PC-3 (cell line): ENCODE measurements around the gene MED8. TPM values are rescaled to one million over a fixed set of nuclear protein-coding genes. Genes with fewer than 3 reads are reported as not detected.

Source experiments
- ATAC-seq: fragments of 200-7000 bp; cut with Tn5 transposase; 2 replicates; pipeline ENCODE4 v1.9.1; 2020; ENCODE audit warnings: mild to moderate bottlenecking, moderate library complexity
- BruUV-seq: library from RNA; stranded (reverse); fragments of 400-500 nt; replicated peaks from 2 replicates; lab custom pipeline; 2021; lab: Mats Ljungman, UMichigan
- CTCF ChIA-PET: fragments of 300-600 bp; sonication (Branson Sonifier 250); formaldehyde crosslinking; loops from one replicate; lab custom pipeline; 2022; ENCODE audit warnings: antibody characterized with exemption; lab: Charles Lee
- POLR2A ChIA-PET: fragments of 300-600 bp; sonication (Branson Sonifier 250); formaldehyde crosslinking; loops from one replicate; lab custom pipeline; 2022; ENCODE audit warnings: antibody characterized with exemption; ENCODE audit not compliant: unreplicated experiment; lab: Charles Lee
- DNase-seq: peaks from one replicate; pipeline ENCODE4 v3.0.0-alpha.2; 2015
- H2AFZ ChIP-seq: fragments of 300-600 bp; sonication (generic); 2 replicates; pipeline ENCODE4 v1.6.0; 2016; ENCODE audit warnings: antibody characterized with exemption, low read length
- H3F3A ChIP-seq: fragments of 300-600 bp; sonication (generic); one replicate; pipeline ENCODE4 v1.6.0; 2017; ENCODE audit warnings: antibody characterized with exemption, low read length, control low read depth, mild to moderate bottlenecking; ENCODE audit not compliant: unreplicated experiment
- H3K27ac ChIP-seq: fragments of 300-600 bp; sonication (generic); 2 replicates; pipeline ENCODE4 v1.5.1; 2016; ENCODE audit warnings: mild to moderate bottlenecking, low read length
- H3K27me3 ChIP-seq: fragments of 300-600 bp; sonication (generic); 2 replicates; pipeline ENCODE4 v1.6.1; 2016; ENCODE audit warnings: low read length, mixed read lengths
- H3K36me3 ChIP-seq: fragments of 300-600 bp; sonication (generic); 2 replicates; pipeline ENCODE4 v1.6.1; 2016; ENCODE audit warnings: low read depth, mixed run types, low read length, mixed read lengths
- H3K4me1 ChIP-seq: fragments of 300-600 bp; sonication (generic); 2 replicates; pipeline ENCODE4 v1.5.1; 2016; ENCODE audit warnings: low read length; ENCODE audit not compliant: insufficient read depth
- H3K4me2 ChIP-seq: fragments of 300-600 bp; sonication (generic); 2 replicates; pipeline ENCODE4 v1.6.0; 2016; ENCODE audit warnings: low read length
- H3K4me3 ChIP-seq: fragments of 300-600 bp; sonication (generic); 2 replicates; pipeline ENCODE4 v1.5.1; 2016; ENCODE audit warnings: mild to moderate bottlenecking, low read length, mixed read lengths
- H3K79me2 ChIP-seq: fragments of 300-600 bp; sonication (generic); 2 replicates; pipeline ENCODE4 v1.6.1; 2017; ENCODE audit warnings: low read length, mixed read lengths
- H3K9ac ChIP-seq: fragments of 300-600 bp; sonication (generic); 2 replicates; pipeline ENCODE4 v1.6.0; 2016; ENCODE audit warnings: mild to moderate bottlenecking, low read length
- H3K9me2 ChIP-seq: fragments of 300-600 bp; sonication (generic); replicated peaks from 2 replicates; pipeline ENCODE4 v1.6.1; 2016; ENCODE audit warnings: mixed run types, low read length, mixed read lengths
- H3K9me3 ChIP-seq: fragments of 300-600 bp; sonication (generic); 2 replicates; pipeline ENCODE4 v1.6.1; 2016; ENCODE audit warnings: low read length, mixed read lengths
- H4K20me1 ChIP-seq: fragments of 300-600 bp; sonication (generic); 2 replicates; pipeline ENCODE4 v1.6.1; 2016; ENCODE audit warnings: low read length, mixed read lengths
- EZH2 ChIP-seq: fragments of 300-600 bp; sonication (generic); IDR thresholded peaks from one replicate; pipeline ENCODE4 v1.6.1; 2017; ENCODE audit warnings: antibody characterized with exemption, mild to moderate bottlenecking, low read length; ENCODE audit not compliant: unreplicated experiment
- EZH2phosphoT487 ChIP-seq: fragments of 300-600 bp; sonication (generic); IDR thresholded peaks from 2 replicates; pipeline ENCODE4 v1.6.1; 2018; ENCODE audit warnings: mild to moderate bottlenecking, antibody characterized with exemption, low read length, borderline replicate concordance
- intact Hi-C: fragments of 100-400 bp; cut with micrococcal nuclease; formaldehyde crosslinking; loops from 2 replicates; pipeline ENCODE4 v1.9.0; 2023
- total RNA-seq: library from RNA; depleted of rRNA; stranded (reverse); fragments of >200 nt; gene quantifications from 2 replicates; pipeline ENCODE4 v1.2.3, GENCODE V29; 2014
- TF ChIP-seq, protein P1 (sequence below): fragments of 300-600 bp; sonication (generic); conservative IDR thresholded peaks from 2 replicates; pipeline ENCODE4 v1.5.1; 2017; ENCODE audit warnings: antibody characterized with exemption, low read depth, mild to moderate bottlenecking, low read length

Gene MED8
- total RNA-seq, 1 experiment from 2014 or later = 41.8 TPM

DNA sequence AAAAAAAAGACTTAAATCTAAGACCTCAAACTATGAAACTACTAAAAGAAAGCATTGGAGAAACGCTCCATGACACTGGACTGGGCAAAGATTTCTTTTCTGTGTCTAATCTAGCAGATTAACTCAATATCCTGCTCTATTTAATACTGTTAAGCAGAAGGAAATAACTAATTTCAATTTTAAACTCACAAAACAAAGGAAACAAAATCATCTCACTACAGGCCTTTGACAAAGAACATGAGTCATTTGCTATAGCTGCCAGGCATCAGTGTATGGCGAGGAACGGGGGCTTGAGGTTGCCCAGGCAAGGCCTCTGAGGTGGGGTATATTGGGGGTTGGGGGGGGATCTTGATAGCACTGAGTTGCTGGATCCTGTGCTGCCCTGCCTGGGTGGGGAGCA is 21.0 kb upstream of the MED8 start:
- H3K4me1 ChIP-seq = no peaks in the 10 kb centered on the region
- ATAC-seq (no peak), DNase-seq (no peak)
- BruUV-seq = no TSS peak
- TF ChIP-seq, protein P1, sequence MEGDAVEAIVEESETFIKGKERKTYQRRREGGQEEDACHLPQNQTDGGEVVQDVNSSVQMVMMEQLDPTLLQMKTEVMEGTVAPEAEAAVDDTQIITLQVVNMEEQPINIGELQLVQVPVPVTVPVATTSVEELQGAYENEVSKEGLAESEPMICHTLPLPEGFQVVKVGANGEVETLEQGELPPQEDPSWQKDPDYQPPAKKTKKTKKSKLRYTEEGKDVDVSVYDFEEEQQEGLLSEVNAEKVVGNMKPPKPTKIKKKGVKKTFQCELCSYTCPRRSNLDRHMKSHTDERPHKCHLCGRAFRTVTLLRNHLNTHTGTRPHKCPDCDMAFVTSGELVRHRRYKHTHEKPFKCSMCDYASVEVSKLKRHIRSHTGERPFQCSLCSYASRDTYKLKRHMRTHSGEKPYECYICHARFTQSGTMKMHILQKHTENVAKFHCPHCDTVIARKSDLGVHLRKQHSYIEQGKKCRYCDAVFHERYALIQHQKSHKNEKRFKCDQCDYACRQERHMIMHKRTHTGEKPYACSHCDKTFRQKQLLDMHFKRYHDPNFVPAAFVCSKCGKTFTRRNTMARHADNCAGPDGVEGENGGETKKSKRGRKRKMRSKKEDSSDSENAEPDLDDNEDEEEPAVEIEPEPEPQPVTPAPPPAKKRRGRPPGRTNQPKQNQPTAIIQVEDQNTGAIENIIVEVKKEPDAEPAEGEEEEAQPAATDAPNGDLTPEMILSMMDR = no peak
- TF ChIP-seq EZH2phosphoT487 (no peak), EZH2 (no peak)
- H3K9ac ChIP-seq = no peak overlapping the region
- H3K36me3 ChIP-seq = peaks cover 32% of the 10 kb centered on the region
- no peak overlapping the region for H3K27ac ChIP-seq
- no peaks in the 10 kb centered on the region for H3K9me3 ChIP-seq
- no peaks in the 10 kb centered on the region for H3K9me2 ChIP-seq
- intact Hi-C loops = no loop called here
- CTCF ChIA-PET = no interaction called here
- no peaks in the 10 kb centered on the region for H4K20me1 ChIP-seq
- no peaks in the 10 kb centered on the region for H3K79me2 ChIP-seq
- H3K4me3 ChIP-seq = no peak overlapping the region
- H2AFZ ChIP-seq = no peak overlapping the region
- H3K4me2 ChIP-seq = no peak overlapping the region
- POLR2A ChIA-PET = no interaction called here
- H3K27me3 ChIP-seq = no peaks in the 10 kb centered on the region
- H3F3A ChIP-seq = no peaks in the 10 kb centered on the region

DNA sequence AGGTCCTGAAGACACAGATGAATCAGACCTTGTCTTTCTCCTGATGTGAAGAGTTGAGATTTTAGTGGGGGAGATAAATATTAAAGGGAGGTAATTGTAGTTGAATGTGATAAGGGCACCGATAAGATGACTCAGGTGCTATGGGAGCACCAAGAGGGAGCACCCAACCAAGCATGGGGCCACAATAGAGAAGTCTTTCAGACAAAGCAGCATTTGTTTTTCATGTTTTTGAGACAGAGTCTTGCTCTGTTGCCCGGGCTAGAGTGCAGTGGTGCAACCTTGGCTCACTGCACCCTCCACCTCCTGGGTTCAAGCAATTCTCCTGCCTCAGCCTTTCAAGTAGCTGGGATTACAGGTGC is 16.3 kb upstream of the MED8 start:
- peaks cover 49% of the 10 kb centered on the region for H3K36me3 ChIP-seq
- no peaks in the 10 kb centered on the region for H3K79me2 ChIP-seq
- H3K4me3 ChIP-seq = no peak overlapping the region
- no TSS peak for BruUV-seq
- ATAC-seq (no peak), DNase-seq (no peak)
- no peak overlapping the region for H2AFZ ChIP-seq
- no peaks in the 10 kb centered on the region for H3K27me3 ChIP-seq
- intact Hi-C loops = no loop called here
- H3K4me1 ChIP-seq = no peaks in the 10 kb centered on the region
- no peak overlapping the region for H3K9ac ChIP-seq
- no peaks in the 10 kb centered on the region for H4K20me1 ChIP-seq
- no peaks in the 10 kb centered on the region for H3F3A ChIP-seq
- no peaks in the 10 kb centered on the region for H3K9me3 ChIP-seq
- ChIA-PET POLR2A (no interaction called here), CTCF (no interaction called here)
- TF ChIP-seq EZH2phosphoT487 = no peak
- no peak for TF ChIP-seq EZH2
- TF ChIP-seq, protein P1 = no peak
- H3K27ac ChIP-seq = no peak overlapping the region
- H3K4me2 ChIP-seq = no peak overlapping the region
- H3K9me2 ChIP-seq = no peaks in the 10 kb centered on the region

DNA sequence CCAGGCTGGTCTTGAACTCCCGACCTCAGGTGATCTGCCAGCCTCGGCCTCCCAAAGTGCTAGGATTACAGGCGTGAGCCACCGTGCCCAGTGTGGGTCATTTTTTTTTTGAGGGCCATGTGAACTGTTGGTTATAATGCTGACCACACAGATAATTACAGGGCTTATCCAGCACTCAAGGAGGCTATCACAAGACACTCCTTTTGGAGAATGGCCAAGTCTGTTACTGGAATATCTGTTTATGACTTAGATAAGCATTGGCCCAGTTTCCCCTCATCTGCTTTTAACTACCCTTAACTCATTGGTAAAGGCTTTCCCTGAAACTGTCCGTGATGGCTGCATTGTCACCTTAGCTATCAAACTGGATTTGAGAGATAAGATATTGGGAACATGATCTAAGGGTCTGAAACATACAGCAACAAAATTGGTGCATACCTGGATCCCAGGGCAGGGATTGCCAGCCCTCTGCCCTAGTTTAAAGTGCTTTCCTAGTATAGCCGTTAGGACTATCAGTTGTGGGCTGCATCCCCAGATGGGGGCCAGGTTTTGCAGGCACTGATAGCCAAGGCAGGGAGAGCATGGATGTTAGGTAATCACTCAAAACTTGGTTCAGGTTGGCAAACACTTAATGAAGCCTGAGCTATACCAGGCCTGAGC is 15.7 kb upstream of the MED8 start:
- BruUV-seq = no TSS peak
- TF ChIP-seq, protein P1 = no peak
- TF ChIP-seq EZH2 = no peak

More for the DNA sequence above, 15.7 kb upstream of the MED8 start:
- ChIA-PET POLR2A (no interaction called here), CTCF (no interaction called here)
- Histone ChIP-seq H3K27me3 (no peaks in the 10 kb centered on the region), H3K9me2 (no peaks in the 10 kb centered on the region), H3K4me3 (no peak overlapping the region), H3F3A (no peaks in the 10 kb centered on the region), H3K79me2 (no peaks in the 10 kb centered on the region), H3K9ac (no peak overlapping the region), H3K4me1 (no peaks in the 10 kb centered on the region), H4K20me1 (no peaks in the 10 kb centered on the region), H2AFZ (no peak overlapping the region), H3K9me3 (no peaks in the 10 kb centered on the region), H3K4me2 (no peak overlapping the region), H3K27ac (no peak overlapping the region), H3K36me3 (peaks cover 49% of the 10 kb centered on the region)
- DNase-seq = no peak
- ATAC-seq = no peak
- intact Hi-C loops = no loop called here
